Endothelial cell of umbilical vein (primary cell): ENCODE data around the gene APOL5.

Experiments
- EZH2 ChIP-seq: IDR thresholded peaks from 2 replicates; pipeline ENCODE4 v1.6.1; 2012; ENCODE audit warnings: borderline replicate concordance, low read depth, mild to moderate bottlenecking, moderate library complexity, low read length, inconsistent platforms; ENCODE audit not compliant: severe bottlenecking
- JUN ChIP-seq: IDR thresholded peaks from 2 replicates; pipeline ENCODE4 v1.6.1; 2011; ENCODE audit warnings: borderline replicate concordance, low read depth; ENCODE audit not compliant: insufficient read length, insufficient read depth
- POLR2A ChIP-seq: IDR thresholded peaks from 2 replicates; pipeline ENCODE4 v1.6.1; 2012; ENCODE audit warnings: low read depth, mild to moderate bottlenecking, control low read depth, low read length
- POLR2AphosphoS5 ChIP-seq: IDR thresholded peaks from 2 replicates; pipeline ENCODE4 v1.6.1; 2012; ENCODE audit warnings: low read depth, mild to moderate bottlenecking, control low read depth, low read length, moderate library complexity; ENCODE audit not compliant: insufficient read depth
- TF ChIP-seq, protein P1 (sequence below), 2 donors: IDR thresholded peaks; 1 replicate in 1 of 2; 2 replicates in 1 of 2; pipeline ENCODE4 v1.5.1; 2011; ENCODE audit warnings: low read length in 2 of 2, mild to moderate bottlenecking in 2 of 2, moderate library complexity in 2 of 2, control low read depth in 1 of 2, inconsistent platforms in 1 of 2, low read depth in 1 of 2; ENCODE audit not compliant: insufficient read depth in 1 of 2; ENCODE audit errors: extremely low read depth in 1 of 2

DNA sequence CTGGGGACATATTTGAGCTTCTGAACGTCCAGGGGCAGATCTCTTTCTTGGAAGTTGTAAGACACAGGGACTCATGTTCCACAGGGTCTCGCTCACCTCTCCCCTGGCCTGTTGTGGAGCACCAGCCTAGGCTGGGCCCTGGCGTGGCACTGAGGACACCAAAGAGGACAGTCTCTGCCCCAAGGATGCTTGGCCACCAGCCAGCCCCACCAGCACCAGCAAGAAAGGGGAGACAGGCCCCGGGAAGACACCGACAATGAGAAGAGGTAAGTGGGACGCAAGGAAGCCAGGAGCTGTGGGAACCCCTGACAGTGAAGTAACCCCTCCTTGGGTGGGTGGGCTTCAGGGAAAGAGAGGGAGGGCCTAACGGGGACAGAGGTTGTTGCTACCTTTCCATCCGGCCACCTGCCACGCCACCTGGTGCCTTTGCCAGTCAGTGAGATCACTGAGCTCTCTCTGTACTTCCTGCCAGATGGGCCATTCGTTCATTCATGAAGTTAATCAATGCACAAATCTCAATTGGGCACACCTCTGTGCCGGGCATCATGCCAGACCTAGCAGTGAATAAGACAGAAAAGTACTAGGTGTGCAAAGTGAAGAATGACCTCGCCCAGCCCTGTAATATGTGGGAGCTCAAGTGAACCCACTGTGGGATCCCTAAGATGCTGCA lies 11.1 kb downstream of the APOL5 start:
- TF ChIP-seq, protein P1, sequence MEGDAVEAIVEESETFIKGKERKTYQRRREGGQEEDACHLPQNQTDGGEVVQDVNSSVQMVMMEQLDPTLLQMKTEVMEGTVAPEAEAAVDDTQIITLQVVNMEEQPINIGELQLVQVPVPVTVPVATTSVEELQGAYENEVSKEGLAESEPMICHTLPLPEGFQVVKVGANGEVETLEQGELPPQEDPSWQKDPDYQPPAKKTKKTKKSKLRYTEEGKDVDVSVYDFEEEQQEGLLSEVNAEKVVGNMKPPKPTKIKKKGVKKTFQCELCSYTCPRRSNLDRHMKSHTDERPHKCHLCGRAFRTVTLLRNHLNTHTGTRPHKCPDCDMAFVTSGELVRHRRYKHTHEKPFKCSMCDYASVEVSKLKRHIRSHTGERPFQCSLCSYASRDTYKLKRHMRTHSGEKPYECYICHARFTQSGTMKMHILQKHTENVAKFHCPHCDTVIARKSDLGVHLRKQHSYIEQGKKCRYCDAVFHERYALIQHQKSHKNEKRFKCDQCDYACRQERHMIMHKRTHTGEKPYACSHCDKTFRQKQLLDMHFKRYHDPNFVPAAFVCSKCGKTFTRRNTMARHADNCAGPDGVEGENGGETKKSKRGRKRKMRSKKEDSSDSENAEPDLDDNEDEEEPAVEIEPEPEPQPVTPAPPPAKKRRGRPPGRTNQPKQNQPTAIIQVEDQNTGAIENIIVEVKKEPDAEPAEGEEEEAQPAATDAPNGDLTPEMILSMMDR (IDR thresholded peaks at IDR 0.05; ENCODE audit: extremely low read depth in 1 of 2, insufficient read depth in 1 of 2, low read depth in 1 of 2, low read length in 2 of 2): no peak
- TF ChIP-seq POLR2A: no peak
- TF ChIP-seq POLR2AphosphoS5: no peak
- no peak for TF ChIP-seq JUN
- TF ChIP-seq EZH2: no peak
